IMR-90 (cell line): ENCODE measurements around the gene TFCP2. TPM values are rescaled to one million over a fixed set of nuclear protein-coding genes. Genes with fewer than 3 reads are reported as not detected.

Experiments
- ATAC-seq: fragments of 200-7000 bp; cut with Tn5 transposase; 2 replicates; pipeline ENCODE4 v1.9.1; 2020; ENCODE audit warnings: low read depth, mild to moderate bottlenecking, moderate library complexity
- BruUV-seq: library from RNA; stranded (reverse); fragments of 400-500 nt; replicated peaks from 2 replicates; lab custom pipeline; 2021; lab: Mats Ljungman, UMichigan
- CTCF ChIA-PET: fragments of 300-600 bp; formaldehyde crosslinking; extraction: SDS; loops from one replicate; lab custom pipeline; 2021; ENCODE audit warnings: antibody characterized with exemption; lab: Yijun Ruan, JAX
- POLR2A ChIA-PET: fragments of 300-600 bp; sonication (Branson Sonifier 250); formaldehyde crosslinking; loops from one replicate; lab custom pipeline; 2022; ENCODE audit warnings: antibody characterized with exemption; ENCODE audit not compliant: unreplicated experiment; lab: Charles Lee
- DNase-seq: peaks from one replicate; pipeline ENCODE4 v3.0.0; 2013
- H2AFZ ChIP-seq: replicated peaks from 2 replicates; pipeline ENCODE3; 2013; ENCODE audit warnings: low read length, mild to moderate bottlenecking; ENCODE audit not compliant: poor library complexity
- H2AK5ac ChIP-seq: 2 replicates; pipeline ENCODE4 v1.6.1; 2013; ENCODE audit warnings: low read depth, low read length, inconsistent platforms
- H2AK9ac ChIP-seq: replicated peaks from 2 replicates; pipeline ENCODE3; 2013; ENCODE audit warnings: mild to moderate bottlenecking, low read depth, low read length, moderate library complexity; ENCODE audit not compliant: poor library complexity
- H2BK120ac ChIP-seq: 2 replicates; pipeline ENCODE4 v1.6.1; 2013; ENCODE audit warnings: low read depth, low read length, inconsistent platforms
- H2BK15ac ChIP-seq: 3 replicates; pipeline ENCODE4 v1.6.1; 2013; ENCODE audit warnings: low read depth, low read length, inconsistent platforms
- H2BK20ac ChIP-seq: 2 replicates; pipeline ENCODE4 v1.6.1; 2013; ENCODE audit warnings: low read depth, mild to moderate bottlenecking, inconsistent platforms, low read length, moderate library complexity
- H2BK5ac ChIP-seq: 2 replicates; pipeline ENCODE4 v1.6.1; 2013; ENCODE audit warnings: mild to moderate bottlenecking, low read depth, low read length, inconsistent platforms; ENCODE audit not compliant: poor library complexity, severe bottlenecking
- H3K14ac ChIP-seq: replicated peaks from 2 replicates; pipeline ENCODE4 v1.6.1; 2013; ENCODE audit warnings: low read depth, low read length, inconsistent platforms
- H3K18ac ChIP-seq: 2 replicates; pipeline ENCODE4 v1.6.1; 2013; ENCODE audit warnings: low read depth, low read length, control low read depth
- H3K23ac ChIP-seq: 2 replicates; pipeline ENCODE4 v1.6.1; 2013; ENCODE audit warnings: low read depth, low read length, inconsistent platforms
- H3K27ac ChIP-seq: 2 replicates; pipeline ENCODE4 v1.5.1; 2013; ENCODE audit warnings: mild to moderate bottlenecking, control low read depth, low read length; ENCODE audit not compliant: insufficient read depth
- H3K27me3 ChIP-seq: 2 replicates; pipeline ENCODE4 v1.6.1; 2013; ENCODE audit warnings: low read length; ENCODE audit not compliant: control insufficient read depth, insufficient read depth
- H3K36me3 ChIP-seq: 2 replicates; pipeline ENCODE4 v1.6.1; 2013; ENCODE audit warnings: low read length, mixed read lengths; ENCODE audit not compliant: control insufficient read depth, insufficient read depth
- H3K4ac ChIP-seq: 2 replicates; pipeline ENCODE4 v1.6.1; 2013; ENCODE audit warnings: low read depth, low read length, inconsistent platforms
- H3K4me1 ChIP-seq: 2 replicates; pipeline ENCODE4 v1.6.1; 2013; ENCODE audit warnings: low read length, mixed read lengths; ENCODE audit not compliant: control insufficient read depth, insufficient read depth
- H3K4me2 ChIP-seq: 2 replicates; pipeline ENCODE4 v1.6.1; 2013; ENCODE audit warnings: low read depth, mild to moderate bottlenecking, control low read depth, low read length, moderate library complexity
- H3K4me3 ChIP-seq: 2 replicates; pipeline ENCODE4 v1.5.1; 2013; ENCODE audit warnings: low read depth, mild to moderate bottlenecking, control low read depth, low read length, moderate library complexity; ENCODE audit not compliant: insufficient read depth
- H3K56ac ChIP-seq: 2 replicates; pipeline ENCODE4 v1.6.1; 2013; ENCODE audit warnings: low read length, inconsistent platforms; ENCODE audit not compliant: insufficient read depth; ENCODE audit errors: extremely low read depth
- H3K79me1 ChIP-seq, 2 experiments: 2 replicates each; pipeline ENCODE4 v1.6.1; 2013; ENCODE audit warnings: low read length in 2 of 2, inconsistent platforms in 1 of 2, low read depth in 1 of 2
- H3K9ac ChIP-seq: 2 replicates; pipeline ENCODE4 v1.6.1; 2013; ENCODE audit warnings: low read depth, low read length, control low read depth
- H3K9me1 ChIP-seq: 2 replicates; pipeline ENCODE4 v1.6.1; 2013; ENCODE audit warnings: low read length, inconsistent platforms; ENCODE audit not compliant: insufficient read depth
- H3K9me3 ChIP-seq: 2 replicates; pipeline ENCODE4 v1.6.1; 2013; ENCODE audit warnings: low read length; ENCODE audit not compliant: control insufficient read depth, insufficient read depth
- H4K20me1 ChIP-seq: 2 replicates; pipeline ENCODE4 v1.6.1; 2013; ENCODE audit warnings: low read length, inconsistent platforms; ENCODE audit not compliant: insufficient read depth
- H4K5ac ChIP-seq: 2 replicates; pipeline ENCODE4 v1.6.1; 2013; ENCODE audit warnings: mild to moderate bottlenecking, low read depth, low read length, control low read depth
- H4K8ac ChIP-seq, 2 experiments: 2 replicates each; pipeline ENCODE4 v1.6.1; 2013; ENCODE audit warnings: low read depth in 2 of 2, low read length in 2 of 2, control low read depth in 1 of 2, inconsistent platforms in 1 of 2
- H4K91ac ChIP-seq: 2 replicates; pipeline ENCODE4 v1.6.1; 2013; ENCODE audit warnings: low read depth, low read length, inconsistent platforms; ENCODE audit not compliant: insufficient read depth
- BHLHE40 ChIP-seq: fragments of 150-350 bp; IDR thresholded peaks from 2 replicates; pipeline ENCODE4 v1.6.1; 2016; ENCODE audit warnings: mild to moderate bottlenecking, low read depth, low read length
- CHD1 ChIP-seq: IDR thresholded peaks from 2 replicates; pipeline ENCODE4 v1.6.1; 2012; ENCODE audit warnings: low read depth, low read length, improper control_type of control experiment
- MAZ ChIP-seq: IDR thresholded peaks from 2 replicates; pipeline ENCODE4 v1.6.1; 2012; ENCODE audit warnings: low read depth, mild to moderate bottlenecking, low read length, improper control_type of control experiment, moderate library complexity, borderline replicate concordance
- MXI1 ChIP-seq: IDR thresholded peaks from 2 replicates; pipeline ENCODE4 v1.6.1; 2012; ENCODE audit warnings: low read depth, mild to moderate bottlenecking, low read length, moderate library complexity, borderline replicate concordance
- WGBS, 2 experiments: methylation state at CpG; one replicate each; pipeline versions ENCODE4 v1.1.5 to v1.1.7; 2013; ENCODE audit warnings: missing lambda C conversion rate in 2 of 2; ENCODE audit not compliant: insufficient read length in 1 of 2; ENCODE audit errors: extremely low coverage in 2 of 2; 5-methylcytosine and 5-hydroxymethylcytosine counted together
- dilution Hi-C: fragments of 300-500 bp; cut with HindIII; formaldehyde crosslinking; loops from one replicate; pipeline ENCODE4 v1.14.3; 2018; ENCODE audit warnings: low sequenced_read_pairs; ENCODE audit not compliant: unreplicated experiment
- in situ Hi-C: fragments of 300-500 bp; cut with MboI; formaldehyde crosslinking; loops from 3 replicates; pipeline ENCODE4 v1.14.3; 2019; ENCODE audit warnings: low sequenced_read_pairs, inconsistent platforms, mixed read lengths
- intact Hi-C: fragments of 100-400 bp; cut with micrococcal nuclease; formaldehyde crosslinking; loops from 2 replicates; pipeline ENCODE4 v1.10.0; 2022
- polyA plus RNA-seq, 3 experiments: library from polyadenylated mRNA; depleted of rRNA; stranded (reverse); fragments of >200 nt; gene quantifications; 2 replicates each; pipeline ENCODE4 v1.2.3, GENCODE V29; 2012; ENCODE audit warnings: low replicate concordance in 1 of 3
- total RNA-seq: library from RNA; depleted of rRNA; stranded (reverse); fragments of >200 nt; gene quantifications from 2 replicates; pipeline ENCODE4 v1.2.3, GENCODE V29; 2012
- TF ChIP-seq, protein P1 (sequence below): conservative IDR thresholded peaks from 2 replicates; pipeline ENCODE4 v1.5.1; 2012; ENCODE audit warnings: mild to moderate bottlenecking, low read depth, low read length, improper control_type of control experiment

TFCP2 gene
- total and polyA plus RNA-seq, 2 of the 4 experiments (the other 2 are of a cell fraction), result 10.0 to 15.4 TPM

- Histone ChIP-seq H3K18ac (no peak overlapping the region), H3K9ac (no peak overlapping the region), H4K91ac (no peak overlapping the region), H3K36me3 (peaks cover 1% of the 10 kb centered on the region; the same call in 1 of the 2 replicates), H3K4me1 (no peaks in the 10 kb centered on the region), H3K4me2 (no peak overlapping the region), H3K79me1 (peaks cover 0 to 3% of the 10 kb centered on the region in 2 experiments; a peak in 2 of 4 replicates), H2BK120ac (no peak overlapping the region), H3K27ac (no peak overlapping the region), H3K14ac (no peak overlapping the region), H3K23ac (no peak overlapping the region), H3K9me3 (no peaks in the 10 kb centered on the region), H2AK5ac (no peak overlapping the region), H3K4ac (no peak overlapping the region), H2AFZ (no peak overlapping the region), H3K27me3 (no peaks in the 10 kb centered on the region), H4K5ac (no peak overlapping the region), H2BK15ac (no peak overlapping the region), H2AK9ac (no peak overlapping the region), H3K56ac (no peak overlapping the region), H3K9me1 (no peaks in the 10 kb centered on the region), H3K4me3 (no peak overlapping the region), H2BK20ac (no peak overlapping the region), H4K20me1 (peaks cover 2% of the 10 kb centered on the region; the same call in 1 of the 2 replicates), H4K8ac (no peak overlapping the region), H2BK5ac (no peak overlapping the region)
- TF ChIP-seq MXI1 (no peak), BHLHE40 (no peak), MAZ (no peak), CHD1 (no peak)
- TF ChIP-seq, protein P1, sequence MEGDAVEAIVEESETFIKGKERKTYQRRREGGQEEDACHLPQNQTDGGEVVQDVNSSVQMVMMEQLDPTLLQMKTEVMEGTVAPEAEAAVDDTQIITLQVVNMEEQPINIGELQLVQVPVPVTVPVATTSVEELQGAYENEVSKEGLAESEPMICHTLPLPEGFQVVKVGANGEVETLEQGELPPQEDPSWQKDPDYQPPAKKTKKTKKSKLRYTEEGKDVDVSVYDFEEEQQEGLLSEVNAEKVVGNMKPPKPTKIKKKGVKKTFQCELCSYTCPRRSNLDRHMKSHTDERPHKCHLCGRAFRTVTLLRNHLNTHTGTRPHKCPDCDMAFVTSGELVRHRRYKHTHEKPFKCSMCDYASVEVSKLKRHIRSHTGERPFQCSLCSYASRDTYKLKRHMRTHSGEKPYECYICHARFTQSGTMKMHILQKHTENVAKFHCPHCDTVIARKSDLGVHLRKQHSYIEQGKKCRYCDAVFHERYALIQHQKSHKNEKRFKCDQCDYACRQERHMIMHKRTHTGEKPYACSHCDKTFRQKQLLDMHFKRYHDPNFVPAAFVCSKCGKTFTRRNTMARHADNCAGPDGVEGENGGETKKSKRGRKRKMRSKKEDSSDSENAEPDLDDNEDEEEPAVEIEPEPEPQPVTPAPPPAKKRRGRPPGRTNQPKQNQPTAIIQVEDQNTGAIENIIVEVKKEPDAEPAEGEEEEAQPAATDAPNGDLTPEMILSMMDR, result no peak
- dilution Hi-C loops, result no loop called here
- DNase-seq (no peak), ATAC-seq (no peak)
- in situ Hi-C loops, result loop anchor here (10.0 kb wide), 1 partner anchor 257 kb away; the partner anchor contains the start of gene CELA1
- intact Hi-C loops, result loop anchor here (10.0 kb wide), 1 partner anchor 257 kb away; the partner anchor contains the start of gene CELA1
- ChIA-PET POLR2A (no interaction called here), CTCF (no interaction called here)
- WGBS, 2 experiments, result no CpG with 5 or more reads among the region's 3 CpGs
- no TSS peak for BruUV-seq
These were observed 85.1 kb downstream of the TFCP2 start for GRCh38 chr12:51087818-51088217.
